Measurements from ENCODE around the gene BTLA. TPM values are rescaled to one million over a fixed set of nuclear protein-coding genes. Genes with fewer than 3 reads are reported as not detected.

BTLA gene
- total and polyA plus RNA-seq, 10 of the 15 experiments (the other 5 are each of a cell fraction or from before 2014, with no cell fraction given), result 55.4 to 134 (median 84.2) TPM

DNA sequence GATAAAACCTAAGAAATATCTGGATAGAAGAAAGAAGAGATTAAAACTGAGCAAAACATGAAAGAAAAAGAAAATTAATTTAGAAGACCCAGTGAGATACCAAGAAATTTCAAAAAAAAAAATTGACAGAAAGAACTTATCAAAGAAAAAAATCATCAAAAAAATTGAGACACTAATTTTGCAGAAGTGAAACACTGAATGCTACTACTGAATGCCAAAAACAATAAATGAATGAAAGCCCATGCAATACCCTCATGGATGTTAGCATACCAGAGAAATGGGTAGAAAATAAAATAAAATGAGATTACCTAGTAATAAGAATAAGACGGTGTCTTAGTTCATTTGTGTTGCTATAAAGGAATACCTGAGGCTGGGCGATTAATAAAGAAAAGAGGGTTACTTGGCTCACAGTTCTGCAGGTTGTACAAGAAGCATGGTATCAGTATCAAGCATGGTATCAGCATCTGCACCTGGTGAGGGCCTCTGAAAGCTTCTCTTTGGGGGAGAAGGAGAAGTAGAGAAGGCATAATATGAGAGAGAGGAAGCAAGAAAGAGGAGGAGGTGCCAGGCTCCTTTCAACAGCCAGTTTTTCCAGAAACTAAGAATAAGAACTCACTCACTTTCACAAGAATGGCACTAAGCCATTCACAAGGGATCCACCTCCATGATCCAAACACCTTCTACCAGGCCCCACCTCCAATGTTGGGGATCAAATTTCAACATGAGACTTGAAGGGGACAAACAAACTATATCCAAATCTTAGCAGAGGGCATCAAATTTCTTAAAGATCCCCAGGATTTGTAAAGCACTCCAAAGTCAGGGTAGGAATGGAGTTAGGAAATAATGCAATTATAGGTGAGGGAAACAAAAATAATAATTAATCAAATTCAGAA is 73.2 kb downstream of the BTLA start:
- FAIRE-seq (peak; percentile 81), DNase-seq (ENCODE audit: low read depth, low spot score) (no peak), ATAC-seq (peak; percentile 80)
- no peaks in the 10 kb centered on the region for H3K27me3 ChIP-seq (replicated peaks in 1 of 2; ENCODE audit: control insufficient read depth in 2 of 2, insufficient read depth in 2 of 2, low read length in 1 of 2)
- in situ Hi-C loops (cut with MboI), result no loop called here
- no TSS peak for BruUV-seq (replicated peaks)
- TF ChIP-seq EED (IDR thresholded peaks at IDR 0.05; ENCODE audit: low read depth) (0 out of 2 replicates have a peak, but pooled peaks have one; percentile 37), SPI1 (IDR thresholded peaks at IDR 0.05; ENCODE audit: borderline replicate concordance, insufficient read depth, low read depth, low read length) (peak; percentile 75; the same call in 1 of the 2 replicates), RELA (IDR thresholded peaks at IDR 0.05; ENCODE audit: borderline replicate concordance, partially characterized antibody) (no peak), ZNF384 (IDR thresholded peaks at IDR 0.05; ENCODE audit: borderline replicate concordance, low read depth, low read length) (peak; percentile 63; the same call in 1 of the 2 replicates), IRF3 (IDR thresholded peaks at IDR 0.05) (no peak), NFIC (IDR thresholded peaks at IDR 0.05; ENCODE audit: low read depth, low read length) (peak; percentile 22; the same call in 1 of the 2 replicates), ZNF24 (IDR thresholded peaks at IDR 0.05) (peak; percentile 86; the same call in 1 of the 2 replicates)
- no peak overlapping the region for H3K9ac ChIP-seq (ENCODE audit: control insufficient read depth, insufficient read depth, low read length)
- ChIA-PET RAD21 (ENCODE audit: unreplicated experiment) (no interaction called here), CTCF (interaction anchor here (1.4 to 1.6 kb wide), 2 partner anchors 92 to 94 kb away, joined by 3 to 8 read pairs; partner anchors contain the start of gene CD200), POLR2A (no interaction called here), SMC1A (ENCODE audit: uncharacterized antibody, unreplicated experiment) (interaction anchor here (1.5 to 1.8 kb wide), 2 partner anchors 20 to 92 kb away, joined by 5 to 6 read pairs; partner anchors contain the start of gene CD200)
- no peaks in the 10 kb centered on the region for H4K20me1 ChIP-seq (ENCODE audit: control insufficient read depth, insufficient read depth)
- WGBS (ENCODE audit: insufficient coverage, insufficient replicate concordance, low lambda C conversion rate, missing lambda C conversion rate), result 88% methylated on average over 2 of the region's 2 CpGs
- peaks cover 6% of the 10 kb centered on the region for H3K4me1 ChIP-seq (ENCODE audit: control insufficient read depth, insufficient read depth, low read length)
- no peak overlapping the region for H2AFZ ChIP-seq (ENCODE audit: control insufficient read depth, low read depth, low read length)
- peaks cover 0 to 2% of the 10 kb centered on the region in 2 experiments; a peak in 1 of 4 replicates for H3K36me3 ChIP-seq (ENCODE audit: control insufficient read depth in 2 of 2, insufficient read depth in 2 of 2, low read length in 1 of 2)
- H3K79me2 ChIP-seq (ENCODE audit: control insufficient read depth, insufficient read depth, low read length), result no peaks in the 10 kb centered on the region
- H3K27ac ChIP-seq (ENCODE audit: control insufficient read depth, insufficient read depth), result 0 out of 2 replicates have a peak overlapping the region, but pooled peaks have one; percentile 31
- H3K4me3 ChIP-seq, result no peak overlapping the region
- no peak overlapping the region for H3K4me2 ChIP-seq (ENCODE audit: control insufficient read depth, insufficient read depth)
- H3K9me3 ChIP-seq (replicated peaks; ENCODE audit: control insufficient read depth, insufficient read depth, low read length), result no peaks in the 10 kb centered on the region
- intact Hi-C loops (cut with micrococcal nuclease; ENCODE audit: unreplicated experiment), result no loop called here
